HG02763 (cell line): ENCODE measurements around the gene SBF1.
"Not testable (repeated sequence)": the region's sequence is repeated elsewhere in the genome, so short reads cannot be mapped to it uniquely, and the experiment has no call there.

Experiments
- ATAC-seq: cut with Tn5 transposase; IDR thresholded peaks from one replicate; pipeline ENCODE4 v1.9.1; 2021; ENCODE audit warnings: mild to moderate bottlenecking, moderate library complexity; ENCODE audit not compliant: unreplicated experiment

The SBF1 gene

GRCh38 chr22:50474710-50475651 lies at the start of gene SBF1:
TSS of gene SBF1 (minus strand) at chr22:50475035. CDS start at chr22:50474840, 195 bp downstream.
- peak; percentile 76 for ATAC-seq

- ATAC-seq, result no peak
These were observed 49.2 kb upstream of the SBF1 start for GRCh38 chr22:50523806-50524675.

- no peak for ATAC-seq
These were observed 48.6 kb upstream of the SBF1 start for GRCh38 chr22:50523458-50523805.

- ATAC-seq, result no peak
These were observed 48.1 kb upstream of the SBF1 start for GRCh38 chr22:50522806-50523438.

GRCh38 chr22:50522208-50522805 lies 47.5 kb upstream of the SBF1 start:
- no peak for ATAC-seq

GRCh38 chr22:50521710-50522109 lies 46.9 kb upstream of the SBF1 start:
- ATAC-seq, result no peak

GRCh38 chr22:50520826-50521453 lies 46.1 kb upstream of the SBF1 start:
- no peak for ATAC-seq

- not testable (repeated sequence) for ATAC-seq
These were observed 45.3 kb upstream of the SBF1 start for GRCh38 chr22:50520184-50520583.

- no peak for ATAC-seq
These were observed 44.3 kb upstream of the SBF1 start for GRCh38 chr22:50519151-50519550.

- no peak for ATAC-seq
These were observed 43.8 kb upstream of the SBF1 start for GRCh38 chr22:50518606-50519005.

GRCh38 chr22:50517495-50518260 lies 42.8 kb upstream of the SBF1 start:
- ATAC-seq, result no peak

GRCh38 chr22:50516891-50517290 lies 42.1 kb upstream of the SBF1 start:
- no peak for ATAC-seq

GRCh38 chr22:50516068-50516467 lies 41.2 kb upstream of the SBF1 start:
- ATAC-seq, result no peak

GRCh38 chr22:50513175-50513574 lies 38.3 kb upstream of the SBF1 start:
- no peak for ATAC-seq

- ATAC-seq, result no peak
These were observed 34.1 kb upstream of the SBF1 start for GRCh38 chr22:50508897-50509296.

GRCh38 chr22:50507991-50508884 lies 33.4 kb upstream of the SBF1 start, which contains the start of gene NCAPH2:
TSS of gene NCAPH2 (plus strand) at chr22:50508224. CDS start at chr22:50508338, 114 bp downstream.
- ATAC-seq, result peak; percentile 73

- ATAC-seq, result peak; percentile 50
These were observed 32.7 kb upstream of the SBF1 start, which contains the start of gene LMF2 for GRCh38 chr22:50507421-50507990. TSS of gene LMF2 (minus strand) at chr22:50507702. CDS start at chr22:50507675, 27 bp downstream.
